Measurements from ENCODE around the gene SYTL1. TPM values are rescaled to one million over a fixed set of nuclear protein-coding genes. Genes with fewer than 3 reads are reported as not detected.
"Not testable (repeated sequence)": the region's sequence is repeated elsewhere in the genome, so short reads cannot be mapped to it uniquely, and the experiment has no call there.

SYTL1 gene
- total RNA-seq, 1 donor from 2014 or later, result 9.0 TPM

DNA sequence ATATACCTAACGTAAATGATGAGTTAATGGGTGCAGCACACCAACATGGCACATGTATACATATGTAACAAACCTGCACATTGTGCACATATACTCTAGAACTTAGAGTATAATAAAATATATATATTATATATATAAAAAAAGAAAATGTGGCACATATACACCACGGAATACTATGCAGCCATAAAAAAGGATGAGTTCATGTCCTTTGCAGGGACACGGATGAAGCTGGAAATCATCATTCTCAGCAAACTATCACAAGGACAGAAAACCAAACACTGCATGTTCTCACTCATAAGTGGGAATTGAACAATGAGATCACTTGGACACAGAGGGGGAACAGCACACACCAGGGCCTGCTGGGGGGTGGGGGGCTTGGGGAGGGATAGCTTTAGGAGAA is 43.0 kb downstream of the SYTL1 start:
- not testable (repeated sequence) for DNase-seq (ENCODE audit: low read depth)

DNA sequence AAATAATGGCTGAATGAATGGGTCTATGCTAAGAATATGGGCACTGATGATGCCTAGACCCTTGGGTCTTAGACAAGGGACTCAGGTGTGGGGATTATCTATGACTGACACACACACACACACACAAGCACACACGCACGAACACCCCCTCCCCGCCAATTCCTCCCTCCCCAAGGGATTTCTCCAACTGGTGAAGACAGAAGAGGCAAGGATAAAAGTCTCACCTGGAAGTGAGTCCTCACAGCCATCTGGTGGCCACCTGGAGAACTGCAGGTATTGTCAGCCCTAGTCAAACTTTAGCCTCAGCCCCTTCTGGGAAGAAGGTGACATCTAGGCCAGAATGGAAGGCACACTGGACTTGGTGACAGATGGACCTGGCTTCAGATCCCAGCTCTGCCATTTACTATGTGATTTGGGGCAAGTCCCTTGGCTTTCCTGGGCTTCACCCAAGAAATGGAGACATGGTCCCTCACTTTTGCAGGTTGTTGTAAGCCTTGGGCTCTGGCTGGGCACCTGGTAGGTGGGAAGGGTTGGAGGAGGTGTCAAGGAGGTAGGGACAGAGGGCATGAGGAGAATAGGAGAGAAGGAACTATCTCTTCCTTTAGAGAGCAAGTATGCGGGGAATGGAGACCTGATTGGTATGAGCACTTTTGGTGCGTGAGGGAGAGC is 46.6 kb downstream of the SYTL1 start:
- DNase-seq (ENCODE audit: low read depth), result peak; percentile 40

DNA sequence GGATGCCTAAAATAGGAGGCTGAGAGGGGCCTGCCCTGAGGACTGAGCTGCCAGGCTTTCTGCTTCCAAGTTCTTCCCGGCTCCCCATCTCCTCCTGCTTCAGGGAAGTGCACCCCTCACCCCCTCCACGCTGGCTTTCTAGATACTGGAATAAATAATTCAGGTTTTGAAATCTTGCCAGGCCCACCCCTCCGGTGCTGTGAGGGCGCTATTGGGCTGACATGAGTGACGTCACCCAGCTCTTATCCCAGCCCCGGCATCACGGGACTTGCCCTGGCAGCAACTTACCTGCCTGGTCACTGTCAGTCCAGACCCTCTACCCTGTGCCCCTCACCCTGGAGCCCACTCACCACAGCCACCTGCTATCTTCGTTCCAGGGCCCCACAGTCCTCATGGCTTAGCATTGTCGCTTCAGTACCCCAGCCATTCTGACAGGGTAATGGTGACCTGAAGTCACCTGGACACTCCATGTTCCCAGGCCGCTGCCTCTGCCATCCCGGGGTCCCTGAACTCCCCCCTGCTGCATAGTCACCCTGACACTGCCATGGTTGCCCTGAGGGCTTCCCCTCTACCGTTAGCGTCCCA is 49.8 kb downstream of the SYTL1 start:
- DNase-seq (ENCODE audit: low read depth), result peak; percentile 52

DNA sequence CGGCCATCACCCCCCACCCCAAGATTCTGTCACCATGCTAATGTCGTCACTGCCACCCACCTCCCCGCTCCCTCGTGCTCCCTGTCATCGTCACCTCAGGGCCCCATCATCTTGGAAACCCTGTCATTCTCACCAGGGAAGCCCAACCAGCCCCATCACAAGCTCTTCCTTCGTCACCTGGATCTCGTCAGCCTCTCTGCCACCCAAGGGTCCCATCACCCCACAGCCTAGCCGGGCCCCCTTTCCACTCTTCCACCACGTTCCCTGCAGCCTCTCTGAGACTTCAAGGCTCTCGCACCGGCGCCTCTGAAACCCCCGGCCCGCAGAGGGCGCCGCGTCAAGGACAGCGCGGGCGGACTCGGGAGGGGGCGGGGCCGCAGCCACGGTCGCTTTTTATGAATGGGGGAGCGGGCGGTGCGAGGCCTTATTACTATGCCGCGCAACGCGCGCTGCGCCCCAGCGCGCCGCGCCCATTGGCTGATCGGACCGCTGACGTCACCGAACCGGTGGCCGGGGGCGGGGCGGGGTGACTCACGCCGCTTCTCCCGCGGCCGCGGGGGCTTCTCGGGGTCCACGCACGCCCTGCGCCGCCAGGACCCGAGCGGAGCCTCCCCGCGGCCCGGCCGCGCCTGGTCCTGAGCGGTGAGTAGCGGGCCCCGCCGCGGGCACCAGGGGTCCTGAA is 50.4 kb downstream of the SYTL1 start, which contains the start of gene GPR3:
TSS of gene GPR3 (plus strand) at position 527 of the 682 bp plus-strand sequence. CDS start 1,177 bp downstream, outside the sequence.
- peak; percentile 59 for DNase-seq (ENCODE audit: low read depth)

DNA sequence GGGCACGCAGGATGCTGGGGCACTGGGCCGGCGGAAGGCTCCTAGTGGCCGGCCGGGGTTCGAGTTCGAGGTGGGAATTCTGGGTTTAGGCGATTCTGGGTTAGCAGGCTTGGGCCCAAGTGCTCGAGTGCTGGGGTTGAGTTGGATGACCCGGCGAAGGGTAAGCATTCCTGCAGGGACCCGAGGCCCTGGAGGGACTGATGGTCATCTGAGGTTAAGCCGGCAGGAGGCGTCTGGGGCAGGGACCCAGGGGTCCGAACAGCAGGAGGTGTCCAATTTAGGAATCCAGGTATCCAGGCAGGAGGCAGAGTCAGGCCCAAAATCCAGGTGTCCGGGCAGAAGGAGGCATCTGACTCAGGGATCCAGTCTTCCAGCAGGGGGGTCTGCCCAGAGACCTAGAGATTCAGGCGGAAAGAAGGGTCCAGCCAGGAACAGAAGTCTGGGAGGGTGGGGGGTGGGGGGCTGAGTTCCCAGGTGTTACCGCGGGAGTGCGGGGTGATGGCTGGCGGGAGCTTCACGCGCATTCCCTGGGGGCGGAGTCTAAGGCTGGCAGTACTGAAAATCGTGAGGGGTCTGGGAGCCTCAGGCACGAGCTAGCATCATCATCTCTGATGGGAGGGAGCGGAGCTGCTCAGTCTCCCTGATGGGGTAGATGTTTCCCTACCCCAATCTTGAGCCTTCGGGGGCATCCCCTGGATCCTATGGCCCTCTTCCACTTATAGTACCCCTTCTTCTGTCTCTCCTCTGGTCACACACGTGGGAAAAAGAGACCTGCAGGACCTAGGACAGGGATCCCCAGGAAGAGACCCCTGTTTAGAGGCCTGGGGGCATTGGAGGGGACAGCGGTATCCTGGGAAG is 51.2 kb downstream of the SYTL1 start:
- no peak for DNase-seq (ENCODE audit: low read depth)

DNA sequence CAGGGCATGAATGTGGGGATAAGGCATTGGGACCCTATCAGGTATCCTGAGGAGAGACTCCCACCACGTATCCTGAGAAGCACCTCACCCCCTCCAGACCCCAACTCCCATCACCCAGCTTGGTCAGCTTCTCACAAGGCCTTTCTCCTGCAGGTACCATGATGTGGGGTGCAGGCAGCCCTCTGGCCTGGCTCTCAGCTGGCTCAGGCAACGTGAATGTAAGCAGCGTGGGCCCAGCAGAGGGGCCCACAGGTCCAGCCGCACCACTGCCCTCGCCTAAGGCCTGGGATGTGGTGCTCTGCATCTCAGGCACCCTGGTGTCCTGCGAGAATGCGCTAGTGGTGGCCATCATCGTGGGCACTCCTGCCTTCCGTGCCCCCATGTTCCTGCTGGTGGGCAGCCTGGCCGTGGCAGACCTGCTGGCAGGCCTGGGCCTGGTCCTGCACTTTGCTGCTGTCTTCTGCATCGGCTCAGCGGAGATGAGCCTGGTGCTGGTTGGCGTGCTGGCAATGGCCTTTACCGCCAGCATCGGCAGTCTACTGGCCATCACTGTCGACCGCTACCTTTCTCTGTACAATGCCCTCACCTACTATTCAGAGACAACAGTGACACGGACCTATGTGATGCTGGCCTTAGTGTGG is 51.9 kb downstream of the SYTL1 start:
- no peak for DNase-seq (ENCODE audit: low read depth)

DNA sequence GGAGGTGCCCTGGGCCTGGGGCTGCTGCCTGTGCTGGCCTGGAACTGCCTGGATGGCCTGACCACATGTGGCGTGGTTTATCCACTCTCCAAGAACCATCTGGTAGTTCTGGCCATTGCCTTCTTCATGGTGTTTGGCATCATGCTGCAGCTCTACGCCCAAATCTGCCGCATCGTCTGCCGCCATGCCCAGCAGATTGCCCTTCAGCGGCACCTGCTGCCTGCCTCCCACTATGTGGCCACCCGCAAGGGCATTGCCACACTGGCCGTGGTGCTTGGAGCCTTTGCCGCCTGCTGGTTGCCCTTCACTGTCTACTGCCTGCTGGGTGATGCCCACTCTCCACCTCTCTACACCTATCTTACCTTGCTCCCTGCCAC is 52.4 kb downstream of the SYTL1 start:
- no peak for DNase-seq (ENCODE audit: low read depth)

DNA sequence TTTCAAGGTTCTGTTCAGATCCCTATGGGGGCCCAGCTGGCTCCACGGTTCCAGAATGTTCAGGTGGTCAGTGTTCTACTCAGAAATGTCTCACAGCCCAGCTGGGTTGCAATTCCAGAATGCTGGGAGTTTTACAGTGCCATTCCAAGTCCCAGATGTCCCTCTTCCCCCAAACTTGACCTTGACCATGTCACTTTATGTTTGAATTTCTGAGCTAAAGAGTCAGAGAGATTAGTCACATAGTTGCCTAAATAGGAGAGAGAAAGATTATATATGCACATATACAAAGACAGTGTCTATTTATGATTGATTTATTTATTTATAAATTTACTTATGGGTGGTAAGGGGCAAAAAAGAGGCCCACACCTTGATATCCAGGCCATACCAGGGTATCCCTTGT is 53.1 kb downstream of the SYTL1 start:
- no peak for DNase-seq (ENCODE audit: low read depth)

DNA sequence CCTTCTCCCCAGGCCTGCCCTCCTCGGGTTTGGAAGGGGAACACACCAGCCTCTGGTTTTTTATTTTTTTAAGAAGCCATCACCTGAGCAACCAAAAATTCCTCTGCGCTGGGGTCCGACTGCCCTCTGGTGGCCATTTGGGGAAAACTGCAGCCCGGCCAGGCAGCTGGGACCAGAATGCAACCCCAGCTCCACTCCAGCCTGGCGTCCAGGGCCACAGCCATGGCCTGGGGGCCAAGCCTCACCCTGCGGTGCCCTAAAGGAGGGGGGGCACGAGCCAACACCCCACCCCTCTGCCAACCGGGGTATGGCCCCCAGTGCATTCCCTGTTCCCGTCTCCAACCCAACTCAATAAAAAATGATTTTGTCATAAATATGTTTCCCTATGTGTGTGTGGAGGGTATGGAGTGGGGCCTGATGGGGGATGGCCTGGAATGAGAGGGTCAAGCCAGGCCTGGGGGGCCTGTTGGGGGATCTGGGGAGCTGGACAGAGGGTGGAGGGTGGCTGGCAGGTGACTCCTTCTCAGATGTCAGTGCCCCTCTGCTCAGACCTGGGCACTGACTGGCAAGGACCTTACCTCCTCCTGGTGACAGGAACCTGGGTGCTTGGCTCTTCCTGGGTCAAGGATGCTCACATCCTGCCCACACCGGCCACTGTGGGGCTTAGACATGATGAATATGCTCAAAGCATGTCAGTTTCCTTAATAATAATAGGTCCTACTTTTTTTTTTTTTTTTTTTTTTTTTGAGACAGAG is 53.8 kb downstream of the SYTL1 start:
- peak; percentile 36 for DNase-seq (ENCODE audit: low read depth)

DNA sequence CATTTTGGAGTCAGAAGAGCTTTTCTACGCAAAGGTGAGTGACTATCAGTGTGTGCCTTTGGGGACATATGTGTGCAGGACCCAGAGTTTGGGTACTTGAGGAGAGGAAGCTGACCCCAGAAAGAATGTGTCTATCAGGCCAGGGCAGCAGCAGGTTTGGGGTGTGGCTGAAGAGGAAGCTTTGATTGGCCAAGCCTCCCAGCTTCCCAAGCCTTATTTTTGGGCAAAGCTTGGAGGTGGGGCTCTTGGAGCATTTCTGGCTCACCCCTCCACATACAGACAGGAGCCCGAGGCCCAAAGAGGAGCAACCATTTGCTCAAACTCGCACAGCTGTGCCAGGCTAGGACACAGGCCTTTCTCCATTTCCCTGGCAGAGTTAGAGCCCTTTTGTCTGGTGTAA is 55.3 kb downstream of the SYTL1 start:
- DNase-seq (ENCODE audit: low read depth), result no peak

DNA sequence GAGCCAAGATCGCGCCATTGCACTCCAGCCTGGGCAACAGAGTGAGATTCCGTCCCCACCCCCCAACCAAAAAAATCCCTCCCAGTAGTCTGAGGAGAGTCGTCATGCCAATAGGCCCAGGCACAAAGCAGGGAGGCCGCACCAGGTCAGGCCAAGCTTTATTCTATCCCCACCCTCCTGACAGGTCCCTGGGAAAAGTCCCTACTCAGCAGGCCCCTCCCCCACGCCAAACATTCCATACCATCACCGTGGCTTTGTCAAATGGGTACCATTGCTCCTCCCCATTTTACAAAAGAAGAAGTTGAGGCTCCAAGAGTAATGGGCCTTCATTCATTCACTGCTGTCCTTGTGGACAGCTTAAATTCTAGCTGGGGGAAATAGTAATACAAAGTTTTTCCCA is 55.9 kb downstream of the SYTL1 start:
- no peak for DNase-seq (ENCODE audit: low read depth)

DNA sequence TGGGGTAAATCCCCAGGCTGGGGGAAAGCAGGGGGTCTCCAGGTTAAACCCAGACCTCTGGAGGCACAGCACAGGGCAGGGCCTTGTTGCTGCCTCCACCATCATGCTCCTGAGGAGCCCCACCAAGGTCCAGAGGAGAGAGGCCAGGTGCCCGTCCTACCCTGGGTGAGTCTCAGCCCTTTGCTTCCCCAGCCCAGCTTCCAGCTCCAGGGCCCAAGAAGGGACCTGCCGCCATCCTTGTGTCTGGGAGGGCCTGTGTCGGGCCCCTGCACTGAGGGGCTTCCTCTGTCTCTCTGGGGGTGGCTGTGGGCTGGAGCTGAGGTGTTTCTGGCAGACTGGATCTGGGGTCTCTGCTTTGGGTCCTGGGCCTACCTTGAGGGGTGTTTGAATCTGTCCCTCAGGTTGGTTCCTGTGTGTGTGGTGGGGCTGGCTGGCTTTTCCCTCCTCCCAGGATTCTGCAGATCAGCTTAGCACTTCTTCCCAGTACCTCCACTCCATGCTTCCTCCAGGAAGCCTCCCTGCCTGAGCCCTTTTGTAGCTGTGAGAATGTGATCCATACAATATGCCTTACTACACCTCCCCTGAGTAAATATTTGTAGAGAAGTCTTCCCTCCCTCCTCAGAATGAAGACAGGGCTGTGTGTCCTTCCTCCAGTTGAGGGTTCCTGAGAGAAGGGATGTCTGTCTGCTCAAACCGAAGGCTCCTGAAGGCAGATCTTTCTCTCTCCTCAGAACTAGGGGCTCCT is 56.8 kb downstream of the SYTL1 start:
- DNase-seq (ENCODE audit: low read depth), result no peak

DNA sequence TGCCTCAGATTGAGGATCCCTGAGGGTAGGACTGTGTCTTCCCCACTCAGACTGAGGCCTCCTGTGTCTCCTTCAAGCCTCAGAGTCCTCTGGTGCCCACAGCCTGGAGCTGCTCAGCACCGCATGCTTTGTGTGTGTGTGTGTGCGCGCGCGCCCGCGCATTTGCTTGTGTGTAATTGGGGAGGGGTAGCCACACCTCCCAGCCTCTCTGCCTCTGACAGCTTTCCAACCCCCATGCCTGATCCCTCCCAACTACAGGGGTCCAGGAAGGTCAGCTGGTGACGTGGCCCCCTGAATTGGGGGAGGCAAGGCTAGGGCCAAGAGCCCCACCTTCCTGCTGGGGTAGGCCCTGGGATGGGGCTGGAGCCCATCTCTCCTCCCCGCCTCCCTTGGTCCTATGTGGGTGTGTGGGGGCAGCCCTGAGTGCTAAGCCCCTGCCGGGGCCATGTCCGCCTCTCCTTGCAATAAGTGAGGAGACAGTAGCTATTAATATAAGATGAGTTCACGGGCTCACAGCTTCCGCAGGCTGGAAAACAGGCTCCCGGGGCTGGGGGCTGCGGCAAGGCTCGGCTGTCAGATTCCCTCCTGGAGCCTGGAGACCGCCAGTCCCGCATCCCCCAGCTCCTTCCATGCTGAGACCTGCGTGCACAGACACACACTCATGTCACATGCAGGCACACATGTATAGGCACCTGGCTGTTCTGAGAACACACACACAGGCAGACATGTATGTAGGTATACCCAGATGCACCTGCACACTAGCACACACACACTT is 57.6 kb downstream of the SYTL1 start:
- DNase-seq (ENCODE audit: low read depth), result no peak

DNA sequence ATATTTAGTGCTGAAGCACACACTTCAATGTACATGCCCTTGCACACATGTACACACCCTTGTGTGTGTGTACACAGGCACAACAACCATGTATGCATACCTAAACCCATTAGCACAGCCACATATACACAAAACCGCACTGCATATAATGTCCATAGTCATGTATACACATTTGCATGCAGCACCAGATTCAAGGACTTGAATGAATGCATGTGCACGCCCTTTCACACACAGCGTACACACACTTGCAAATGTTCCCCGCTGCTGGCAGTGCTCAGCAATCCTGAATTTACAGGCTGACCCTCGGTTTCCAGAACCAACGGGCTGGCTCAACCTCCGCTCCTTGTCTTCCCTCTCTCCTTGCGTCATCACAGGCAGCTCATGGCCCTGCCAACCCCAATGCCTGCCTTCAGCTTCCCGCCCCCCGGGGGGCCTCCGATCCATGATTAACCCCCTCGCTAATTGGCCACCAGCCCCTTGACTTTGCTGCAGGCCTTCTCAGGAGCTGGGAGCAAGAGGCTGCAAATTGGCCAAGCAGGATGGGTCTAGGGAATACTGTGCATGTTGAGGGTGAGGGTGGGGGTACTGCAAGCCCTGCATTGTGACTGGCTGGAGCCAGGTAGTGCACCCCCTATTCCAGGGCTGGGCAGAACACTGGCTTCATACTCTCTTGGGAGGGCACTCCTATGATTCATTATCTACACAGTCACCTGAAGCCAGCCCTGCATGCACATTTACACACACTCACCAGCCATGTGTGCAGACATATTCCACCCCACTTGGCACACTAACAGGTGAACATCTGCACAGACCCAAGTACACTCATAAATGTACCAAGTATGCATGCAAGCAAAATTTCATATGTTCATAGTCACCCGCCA is 58.5 kb downstream of the SYTL1 start:
- no peak for DNase-seq (ENCODE audit: low read depth)

DNA sequence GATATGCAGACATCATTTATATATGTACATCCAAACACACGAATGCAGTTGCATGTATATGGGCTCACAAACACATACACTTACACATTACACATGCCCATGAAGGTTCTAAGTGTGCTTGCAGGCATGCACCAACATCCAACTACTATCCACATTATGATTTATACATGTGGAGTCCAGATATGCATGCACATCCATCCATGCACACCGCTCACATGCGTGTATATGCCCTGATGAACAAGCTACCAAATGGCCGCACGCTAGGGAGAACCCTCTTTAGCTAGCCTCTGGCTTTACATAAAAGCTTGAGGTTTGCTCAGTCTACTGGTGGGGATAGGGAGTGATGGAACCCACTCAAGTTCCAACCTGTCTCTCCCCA is 59.1 kb downstream of the SYTL1 start:
- DNase-seq (ENCODE audit: low read depth), result no peak

DNA sequence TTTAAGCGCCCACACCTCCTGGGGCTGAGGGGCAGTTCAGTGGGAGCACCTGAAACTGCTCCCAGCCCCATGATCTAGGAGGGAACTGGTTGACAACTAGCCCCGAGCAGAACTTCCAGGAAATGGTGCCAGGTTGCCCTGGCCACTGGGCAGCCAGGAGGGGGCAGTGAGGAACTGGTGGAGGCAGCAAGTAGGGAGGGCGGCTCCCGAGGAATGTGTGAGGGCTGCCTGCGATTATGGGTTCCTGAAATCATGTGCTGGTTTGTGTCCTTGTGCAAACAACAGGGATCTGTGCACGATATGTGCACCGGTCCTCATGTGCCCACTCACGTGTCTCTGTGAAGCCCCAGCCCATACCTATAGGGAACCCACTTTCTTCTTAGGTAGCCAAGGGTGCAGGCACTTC is 60.5 kb downstream of the SYTL1 start:
- DNase-seq (ENCODE audit: low read depth), result peak; percentile 73

DNA sequence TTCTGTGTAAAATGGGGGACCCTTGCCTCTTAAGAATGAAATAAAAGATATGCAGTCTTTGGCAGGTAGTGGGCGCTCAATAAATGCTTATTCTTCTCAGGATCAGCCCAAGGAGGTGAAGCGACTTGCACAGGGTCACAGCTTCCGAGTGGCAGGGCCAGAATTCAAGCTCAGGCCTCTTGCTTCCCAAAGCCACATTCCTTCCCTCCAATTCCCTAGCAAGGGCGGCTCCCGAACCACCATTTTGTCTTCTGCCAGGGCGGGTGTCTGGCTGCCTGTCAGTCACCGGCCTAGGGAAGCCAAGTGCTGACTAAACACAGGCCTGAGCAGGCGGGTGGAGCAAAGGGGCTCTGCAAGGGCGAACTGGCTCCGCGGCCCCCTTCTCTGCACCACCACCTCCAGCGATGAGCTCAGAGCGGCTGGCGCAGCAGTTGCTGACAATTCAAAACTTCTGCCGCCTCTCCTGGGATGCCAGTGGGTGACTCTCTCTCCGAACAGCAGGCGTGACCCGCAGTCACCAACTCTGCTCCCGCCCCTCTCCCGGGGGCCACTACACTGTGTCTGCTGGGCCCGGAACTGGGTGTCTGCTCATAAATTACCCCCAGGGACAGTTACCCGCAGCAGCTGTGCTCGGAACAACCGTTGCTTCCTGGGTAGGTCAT is 61.4 kb downstream of the SYTL1 start:
- DNase-seq (ENCODE audit: low read depth), result peak; percentile 19

Data from renal cortical epithelial cell (primary cell).